Peyer's patch (tissue), 4 donors: ENCODE data around the gene HOXC6.

Experiments used
- POLR2A ChIP-seq, 2 donors: fragments of 450-650 bp; IDR thresholded peaks; one replicate each; pipeline ENCODE4 v1.5.1; 2017; ENCODE audit warnings: antibody characterized with exemption in 2 of 2, mild to moderate bottlenecking in 2 of 2, moderate library complexity in 2 of 2
- TF ChIP-seq, protein P1 (sequence below), 6 experiments: fragments of 450-650 bp in 4 of 6; fragments of 200-600 bp in 2 of 6; sonication (generic) in 1 of 6; IDR thresholded peaks; one replicate each; pipeline ENCODE4 v1.5.1; 2017 to 2019; ENCODE audit warnings: antibody characterized with exemption in 6 of 6, mild to moderate bottlenecking in 3 of 6, moderate library complexity in 1 of 6

DNA sequence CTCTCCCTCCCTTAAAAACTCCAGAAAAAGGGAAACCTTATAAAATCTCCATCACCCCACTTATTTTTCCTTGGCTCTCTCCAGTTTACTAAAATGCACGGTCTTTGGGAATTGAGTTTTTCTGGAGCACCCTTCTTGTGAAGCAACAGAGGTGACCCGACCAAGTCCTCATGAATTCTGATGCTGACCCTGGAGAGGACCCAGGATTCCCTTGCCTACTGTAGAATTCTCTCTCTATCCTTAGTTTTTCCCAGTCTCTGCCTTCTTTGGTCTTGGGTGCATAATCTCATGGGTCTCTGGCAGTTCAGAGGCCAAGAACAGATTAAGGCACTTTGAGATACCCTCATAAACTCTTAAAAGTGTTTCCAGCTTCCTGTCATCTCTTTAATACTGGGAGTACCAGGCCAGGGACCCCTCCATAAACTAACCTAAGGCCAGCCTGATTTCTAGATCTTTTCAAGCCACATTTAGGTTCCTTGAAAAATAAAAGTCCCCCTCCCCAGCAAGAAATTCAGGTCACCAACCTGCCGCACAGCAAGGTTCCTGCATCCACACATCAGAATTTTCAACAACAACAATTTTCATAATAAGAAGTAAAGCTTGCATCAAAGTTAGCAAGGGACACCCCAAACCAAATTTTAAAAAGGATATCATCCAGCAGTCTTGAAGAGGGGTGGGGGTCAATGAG lies 20.3 kb downstream of the HOXC6 start:
- TF ChIP-seq, protein P1, sequence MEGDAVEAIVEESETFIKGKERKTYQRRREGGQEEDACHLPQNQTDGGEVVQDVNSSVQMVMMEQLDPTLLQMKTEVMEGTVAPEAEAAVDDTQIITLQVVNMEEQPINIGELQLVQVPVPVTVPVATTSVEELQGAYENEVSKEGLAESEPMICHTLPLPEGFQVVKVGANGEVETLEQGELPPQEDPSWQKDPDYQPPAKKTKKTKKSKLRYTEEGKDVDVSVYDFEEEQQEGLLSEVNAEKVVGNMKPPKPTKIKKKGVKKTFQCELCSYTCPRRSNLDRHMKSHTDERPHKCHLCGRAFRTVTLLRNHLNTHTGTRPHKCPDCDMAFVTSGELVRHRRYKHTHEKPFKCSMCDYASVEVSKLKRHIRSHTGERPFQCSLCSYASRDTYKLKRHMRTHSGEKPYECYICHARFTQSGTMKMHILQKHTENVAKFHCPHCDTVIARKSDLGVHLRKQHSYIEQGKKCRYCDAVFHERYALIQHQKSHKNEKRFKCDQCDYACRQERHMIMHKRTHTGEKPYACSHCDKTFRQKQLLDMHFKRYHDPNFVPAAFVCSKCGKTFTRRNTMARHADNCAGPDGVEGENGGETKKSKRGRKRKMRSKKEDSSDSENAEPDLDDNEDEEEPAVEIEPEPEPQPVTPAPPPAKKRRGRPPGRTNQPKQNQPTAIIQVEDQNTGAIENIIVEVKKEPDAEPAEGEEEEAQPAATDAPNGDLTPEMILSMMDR (IDR thresholded peaks at IDR 0.05): no peak
- no peak for TF ChIP-seq POLR2A (IDR thresholded peaks at IDR 0.05)
